Mucosa of rectum (tissue), 2 donors: ENCODE results near the gene FIG4.
"Not testable (repeated sequence)": the region's sequence is repeated elsewhere in the genome, so short reads cannot be mapped to it uniquely, and the experiment has no call there.

Source experiments
- H3K27ac ChIP-seq, 2 donors: one replicate each; pipeline ENCODE4 v1.7.0; 2013; ENCODE audit warnings: inconsistent platforms in 2 of 2, low read depth in 2 of 2, low read length in 2 of 2
- H3K27me3 ChIP-seq, 2 donors: one replicate each; pipeline ENCODE4 v1.7.0; 2013; ENCODE audit warnings: low read length in 2 of 2; ENCODE audit not compliant: control insufficient read depth in 2 of 2, insufficient read depth in 2 of 2
- H3K36me3 ChIP-seq, 2 donors: one replicate each; pipeline ENCODE4 v1.7.0; 2013; ENCODE audit warnings: low read length in 2 of 2; ENCODE audit not compliant: control insufficient read depth in 2 of 2, insufficient read depth in 2 of 2
- H3K4me1 ChIP-seq, 2 donors: one replicate each; pipeline ENCODE4 v1.7.0; 2013; ENCODE audit warnings: low read length in 2 of 2, mild to moderate bottlenecking in 1 of 2; ENCODE audit not compliant: control insufficient read depth in 2 of 2, insufficient read depth in 2 of 2
- H3K4me3 ChIP-seq, 2 donors: one replicate each; pipeline ENCODE4 v1.7.0; 2013; ENCODE audit warnings: low read length in 2 of 2
- H3K9ac ChIP-seq, 2 donors: one replicate each; pipeline ENCODE4 v1.7.0; 2013; ENCODE audit warnings: low read length in 2 of 2, low read depth in 1 of 2, mild to moderate bottlenecking in 1 of 2
- H3K9me3 ChIP-seq, 2 donors: one replicate each; pipeline ENCODE4 v1.7.0; 2013; ENCODE audit warnings: low read length in 2 of 2; ENCODE audit not compliant: control insufficient read depth in 2 of 2
- donor health status: healthy.
- donor health status: Normal muscosa, but diverticular disease.

Gene FIG4

GRCh38 chr6:109770047-109770446 lies 79.0 kb downstream of the FIG4 start:
- Histone ChIP-seq H3K9me3 (no peaks in the 10 kb centered on the region), H3K9ac (no peak overlapping the region), H3K4me1 (no peaks in the 10 kb centered on the region), H3K27ac (no peak overlapping the region), H3K36me3 (peaks cover 17 to 21% of the 10 kb centered on the region in 2 donors), H3K27me3 (no peaks in the 10 kb centered on the region), H3K4me3 (no peak overlapping the region)

GRCh38 chr6:109770779-109771178 lies 79.7 kb downstream of the FIG4 start:
- H3K9ac ChIP-seq: no peak overlapping the region
- no peak overlapping the region for H3K4me3 ChIP-seq
- no peak overlapping the region for H3K27ac ChIP-seq
- H3K27me3 ChIP-seq: no peaks in the 10 kb centered on the region
- no peaks in the 10 kb centered on the region for H3K4me1 ChIP-seq
- no peaks in the 10 kb centered on the region for H3K9me3 ChIP-seq
- peaks cover 17 to 21% of the 10 kb centered on the region in 2 donors for H3K36me3 ChIP-seq

- not testable (repeated sequence) for H3K9ac ChIP-seq, H3K27ac ChIP-seq, H3K4me3 ChIP-seq, H3K9me3 ChIP-seq, H3K27me3 ChIP-seq, H3K4me1 ChIP-seq
- H3K36me3 ChIP-seq: peaks cover 18% of the 10 kb centered on the region in 2 donors
Measured at GRCh38 chr6:109771939-109772755, 81.1 kb downstream of the FIG4 start.

GRCh38 chr6:109772883-109773431 lies 81.9 kb downstream of the FIG4 start:
- Histone ChIP-seq H3K27ac (no peak overlapping the region), H3K4me3 (no peak overlapping the region), H3K9ac (no peak overlapping the region), H3K36me3 (peaks cover 18 to 21% of the 10 kb centered on the region in 2 donors), H3K9me3 (no peaks in the 10 kb centered on the region), H3K27me3 (no peaks in the 10 kb centered on the region), H3K4me1 (no peaks in the 10 kb centered on the region)

- no peak overlapping the region for H3K9ac ChIP-seq
- no peak overlapping the region for H3K4me3 ChIP-seq
- no peaks in the 10 kb centered on the region for H3K27me3 ChIP-seq
- H3K9me3 ChIP-seq: no peaks in the 10 kb centered on the region
- no peaks in the 10 kb centered on the region for H3K4me1 ChIP-seq
- H3K36me3 ChIP-seq: peaks cover 8 to 12% of the 10 kb centered on the region in 2 donors
- H3K27ac ChIP-seq: no peak overlapping the region
Measured at GRCh38 chr6:109781001-109781400, 89.9 kb downstream of the FIG4 start.

GRCh38 chr6:109782491-109782999 lies 91.4 kb downstream of the FIG4 start:
- Histone ChIP-seq H3K27me3 (no peaks in the 10 kb centered on the region), H3K9ac (no peak overlapping the region), H3K4me3 (no peak overlapping the region), H3K27ac (no peak overlapping the region), H3K4me1 (no peaks in the 10 kb centered on the region), H3K9me3 (no peaks in the 10 kb centered on the region), H3K36me3 (peaks cover 5 to 10% of the 10 kb centered on the region in 2 donors)

GRCh38 chr6:109783250-109783986 lies 92.3 kb downstream of the FIG4 start:
- no peak overlapping the region for H3K9ac ChIP-seq
- no peaks in the 10 kb centered on the region for H3K4me1 ChIP-seq
- H3K9me3 ChIP-seq: no peaks in the 10 kb centered on the region
- no peak overlapping the region for H3K4me3 ChIP-seq
- no peaks in the 10 kb centered on the region for H3K27me3 ChIP-seq
- no peak overlapping the region for H3K27ac ChIP-seq
- H3K36me3 ChIP-seq: peaks cover 9 to 10% of the 10 kb centered on the region in 2 donors

- Histone ChIP-seq H3K9ac (no peak overlapping the region), H3K4me3 (no peak overlapping the region), H3K27me3 (no peaks in the 10 kb centered on the region), H3K27ac (no peak overlapping the region), H3K4me1 (no peaks in the 10 kb centered on the region), H3K36me3 (peaks cover 9 to 10% of the 10 kb centered on the region in 2 donors), H3K9me3 (no peaks in the 10 kb centered on the region)
Measured at GRCh38 chr6:109787312-109787711, 96.2 kb downstream of the FIG4 start.

GRCh38 chr6:109788687-109789086 lies 97.6 kb downstream of the FIG4 start:
- no peak overlapping the region for H3K4me3 ChIP-seq
- no peaks in the 10 kb centered on the region for H3K27me3 ChIP-seq
- peaks cover 0 to under 1% of the 10 kb centered on the region in 2 donors for H3K4me1 ChIP-seq
- H3K9ac ChIP-seq: no peak overlapping the region
- H3K27ac ChIP-seq: no peak overlapping the region
- peaks cover 4 to 10% of the 10 kb centered on the region in 2 donors for H3K36me3 ChIP-seq
- no peaks in the 10 kb centered on the region for H3K9me3 ChIP-seq

GRCh38 chr6:109790131-109790530 lies 99.0 kb downstream of the FIG4 start:
- no peaks in the 10 kb centered on the region for H3K27me3 ChIP-seq
- H3K9ac ChIP-seq: no peak overlapping the region
- peaks cover 3 to 8% of the 10 kb centered on the region in 2 donors for H3K4me1 ChIP-seq
- no peak overlapping the region for H3K27ac ChIP-seq
- no peaks in the 10 kb centered on the region for H3K9me3 ChIP-seq
- peaks cover 4 to 10% of the 10 kb centered on the region in 2 donors for H3K36me3 ChIP-seq
- H3K4me3 ChIP-seq: no peak overlapping the region
